GM10266 (cell line): ENCODE results near the gene MPIG6B.
"Not testable (repeated sequence)": the region's sequence is repeated elsewhere in the genome, so short reads cannot be mapped to it uniquely, and the experiment has no call there.

Source experiments
- DNase-seq: peaks from one replicate; pipeline ENCODE4 v3.0.0; 2012; ENCODE audit errors: extremely low spot score
- TF ChIP-seq, protein P1 (sequence below): IDR thresholded peaks from 2 replicates; pipeline ENCODE4 v1.5.1; 2012; ENCODE audit warnings: mild to moderate bottlenecking, low read depth; ENCODE audit not compliant: control insufficient read depth, insufficient read depth; ENCODE audit errors: missing control alignments

Gene MPIG6B

DNA sequence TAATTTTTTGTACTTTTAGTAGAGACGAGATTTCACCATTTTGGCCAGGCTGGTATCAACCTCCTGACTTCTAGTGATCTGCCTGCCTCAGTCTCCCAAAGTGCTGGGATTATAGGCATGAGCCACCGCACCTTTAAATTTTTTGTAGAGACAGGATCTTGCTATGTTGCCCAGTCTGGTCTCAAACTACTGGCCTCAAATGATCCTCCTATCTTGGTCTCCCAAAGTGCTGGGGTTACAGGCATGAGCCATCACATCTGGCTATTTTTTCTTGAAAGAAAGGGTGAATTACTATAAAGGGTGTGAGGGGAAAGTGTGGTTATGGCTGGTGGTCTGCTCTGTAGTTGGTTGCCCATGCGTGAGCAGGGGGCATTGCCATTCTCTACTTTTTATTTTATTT, 14.9 kb upstream of the MPIG6B start:
- TF ChIP-seq, protein P1, sequence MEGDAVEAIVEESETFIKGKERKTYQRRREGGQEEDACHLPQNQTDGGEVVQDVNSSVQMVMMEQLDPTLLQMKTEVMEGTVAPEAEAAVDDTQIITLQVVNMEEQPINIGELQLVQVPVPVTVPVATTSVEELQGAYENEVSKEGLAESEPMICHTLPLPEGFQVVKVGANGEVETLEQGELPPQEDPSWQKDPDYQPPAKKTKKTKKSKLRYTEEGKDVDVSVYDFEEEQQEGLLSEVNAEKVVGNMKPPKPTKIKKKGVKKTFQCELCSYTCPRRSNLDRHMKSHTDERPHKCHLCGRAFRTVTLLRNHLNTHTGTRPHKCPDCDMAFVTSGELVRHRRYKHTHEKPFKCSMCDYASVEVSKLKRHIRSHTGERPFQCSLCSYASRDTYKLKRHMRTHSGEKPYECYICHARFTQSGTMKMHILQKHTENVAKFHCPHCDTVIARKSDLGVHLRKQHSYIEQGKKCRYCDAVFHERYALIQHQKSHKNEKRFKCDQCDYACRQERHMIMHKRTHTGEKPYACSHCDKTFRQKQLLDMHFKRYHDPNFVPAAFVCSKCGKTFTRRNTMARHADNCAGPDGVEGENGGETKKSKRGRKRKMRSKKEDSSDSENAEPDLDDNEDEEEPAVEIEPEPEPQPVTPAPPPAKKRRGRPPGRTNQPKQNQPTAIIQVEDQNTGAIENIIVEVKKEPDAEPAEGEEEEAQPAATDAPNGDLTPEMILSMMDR, result no peak
- no peak for DNase-seq

DNA sequence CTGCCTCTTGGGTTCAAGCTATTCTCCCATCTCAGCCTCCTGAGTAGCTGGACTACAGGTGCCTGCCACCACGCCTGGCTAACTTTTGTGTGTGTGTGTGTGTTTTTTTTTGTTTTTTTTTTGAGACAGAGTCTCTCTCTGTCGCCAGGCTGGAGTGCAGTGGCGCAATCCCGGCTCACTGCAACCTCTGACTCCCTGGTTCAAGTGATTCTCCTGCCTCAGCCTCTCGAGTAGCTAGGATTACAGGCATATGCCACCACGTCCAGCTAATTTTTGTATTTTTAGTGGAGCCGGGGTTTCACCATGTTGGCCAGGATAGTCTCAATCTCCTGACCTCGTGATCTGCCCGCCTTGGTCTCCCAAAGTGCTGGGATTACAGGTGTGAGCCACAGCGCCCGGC, 14.0 kb upstream of the MPIG6B start:
- not testable (repeated sequence) for DNase-seq

DNA sequence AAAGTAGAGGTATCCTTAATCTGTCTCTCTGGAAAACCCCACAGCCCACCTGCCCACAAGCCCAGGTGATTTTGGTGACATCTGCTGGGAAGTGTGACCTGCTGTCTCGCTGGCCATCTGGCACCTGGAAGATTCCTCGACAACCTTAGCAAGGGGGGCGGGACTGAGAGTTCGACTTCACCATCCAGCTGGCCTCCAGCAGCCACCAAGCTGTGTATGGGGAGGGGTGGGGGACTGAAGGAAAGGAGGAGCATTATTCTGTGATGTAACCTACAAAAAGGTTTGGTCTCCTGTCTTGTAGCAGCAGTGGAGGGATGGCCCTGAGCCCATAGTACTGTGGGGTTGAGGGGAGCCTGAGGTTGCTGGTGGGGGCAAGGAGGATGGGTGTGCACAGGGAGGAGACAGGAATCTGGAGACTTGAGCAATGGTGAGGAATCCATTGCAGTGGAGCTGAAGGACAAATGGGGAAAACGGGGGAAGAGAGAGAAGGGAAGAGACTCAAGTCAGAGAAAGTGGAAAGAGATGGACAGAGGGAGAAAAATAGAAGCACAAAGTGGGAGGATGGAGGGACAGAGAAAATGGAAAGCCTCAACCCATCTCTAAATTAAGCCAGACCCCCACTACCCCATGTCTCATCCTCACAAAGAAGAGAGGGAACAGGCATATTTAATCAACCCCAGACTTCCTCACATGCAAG, 12.5 kb upstream of the MPIG6B start:
- no peak for DNase-seq
- TF ChIP-seq, protein P1, result no peak

DNA sequence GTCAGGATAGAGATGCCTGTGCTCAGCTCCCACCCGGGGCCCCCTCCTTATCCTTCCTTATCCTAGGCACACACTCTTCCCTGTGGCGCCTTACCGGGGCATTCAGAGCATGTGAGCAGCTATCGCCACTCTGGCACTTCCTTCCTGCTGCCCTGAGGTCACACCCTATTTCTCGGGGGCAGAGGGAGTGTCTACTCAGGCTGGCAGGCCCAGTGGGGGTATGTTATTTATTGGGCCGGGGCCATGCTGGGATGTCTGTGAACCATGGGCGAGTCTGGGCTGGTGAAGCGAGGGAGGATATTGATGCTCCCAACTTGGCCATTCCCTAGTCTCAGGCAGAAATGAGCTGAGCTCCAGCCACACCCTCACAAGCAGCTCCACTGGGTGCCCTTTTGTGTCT, 11.9 kb upstream of the MPIG6B start:
- DNase-seq, result no peak
- TF ChIP-seq, protein P1, result no peak

DNA sequence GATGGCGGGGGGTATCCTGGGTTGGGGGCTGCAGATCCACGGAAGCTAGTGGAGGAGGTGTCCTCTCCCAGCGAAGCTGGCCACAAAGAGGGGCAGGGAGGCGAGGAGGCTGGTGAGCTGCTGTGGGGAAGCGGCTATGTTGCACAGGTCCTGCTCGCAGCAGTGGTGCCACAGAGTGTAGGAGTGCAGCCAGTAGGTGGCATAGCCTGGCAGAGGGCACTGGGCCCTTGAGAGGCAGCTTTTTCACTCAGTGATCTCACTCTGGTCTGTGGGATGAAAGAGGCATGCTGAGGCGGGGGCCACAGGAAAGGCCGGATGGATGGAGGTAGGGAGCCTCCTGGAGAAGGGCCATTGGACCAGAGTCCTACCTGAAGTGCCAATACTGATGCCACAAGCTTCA, 10.9 kb upstream of the MPIG6B start:
- DNase-seq, result no peak
- TF ChIP-seq, protein P1, result no peak

DNA sequence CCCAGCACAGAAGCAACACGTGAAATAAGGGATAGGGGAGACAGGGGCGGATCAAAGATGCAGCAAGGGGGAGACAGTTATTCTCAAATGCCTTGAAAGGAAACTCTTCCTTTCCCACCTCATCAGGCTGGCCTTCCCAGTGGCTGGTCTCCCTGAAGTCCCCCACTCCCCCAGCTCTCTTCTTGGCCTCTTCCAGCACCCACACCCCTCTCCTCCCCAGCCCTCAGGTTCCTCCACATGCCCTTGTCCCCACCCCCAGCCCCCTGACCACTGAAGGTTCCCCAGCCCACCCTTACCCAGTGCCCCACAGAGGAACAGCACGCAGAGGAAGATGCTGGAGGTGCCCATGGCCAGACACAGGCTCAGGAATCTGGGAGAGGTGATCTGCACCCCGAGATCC, 9.7 kb upstream of the MPIG6B start:
- DNase-seq, result no peak
- TF ChIP-seq, protein P1, result no peak

DNA sequence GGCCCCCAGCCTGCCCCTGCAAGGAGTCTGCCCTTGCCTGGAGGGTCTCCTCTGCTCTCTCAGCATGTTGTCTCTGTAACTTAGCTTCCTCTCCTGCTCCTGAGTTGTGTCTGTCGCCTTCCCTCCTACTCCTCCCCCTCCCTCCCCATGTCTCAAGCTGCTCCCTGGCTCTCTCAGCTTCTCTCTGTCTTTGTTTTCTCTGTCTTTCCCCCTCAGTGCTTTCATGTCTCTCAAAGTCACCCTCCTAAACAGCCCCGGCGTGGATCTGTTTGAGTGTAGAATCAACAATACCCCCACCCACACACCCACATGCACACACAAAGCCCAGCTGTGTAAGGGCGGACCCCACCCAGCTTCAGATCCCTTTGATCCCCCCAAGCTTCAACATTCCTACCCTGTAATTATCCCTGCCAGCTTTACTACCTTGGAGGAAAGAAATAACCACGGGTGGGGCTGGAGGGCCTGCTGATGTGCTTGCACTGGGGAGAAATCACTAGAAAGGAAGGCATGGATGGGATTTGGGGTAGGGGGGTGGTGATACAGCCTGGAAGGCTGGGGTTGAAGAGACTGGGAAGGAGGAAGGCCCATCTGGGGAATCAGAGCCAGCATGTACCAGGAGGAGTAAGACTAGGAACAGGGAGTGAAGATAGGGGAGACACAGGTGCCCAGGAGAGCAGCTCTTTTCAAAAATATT, 9.0 kb upstream of the MPIG6B start:
- DNase-seq, result no peak

More for the DNA sequence above, 9.0 kb upstream of the MPIG6B start:
- TF ChIP-seq, protein P1, result no peak
